ENCODE measurements around the gene CEL.
"Not testable (repeated sequence)": the region's sequence is repeated elsewhere in the genome, so short reads cannot be mapped to it uniquely, and the experiment has no call there.

The CEL gene

DNA sequence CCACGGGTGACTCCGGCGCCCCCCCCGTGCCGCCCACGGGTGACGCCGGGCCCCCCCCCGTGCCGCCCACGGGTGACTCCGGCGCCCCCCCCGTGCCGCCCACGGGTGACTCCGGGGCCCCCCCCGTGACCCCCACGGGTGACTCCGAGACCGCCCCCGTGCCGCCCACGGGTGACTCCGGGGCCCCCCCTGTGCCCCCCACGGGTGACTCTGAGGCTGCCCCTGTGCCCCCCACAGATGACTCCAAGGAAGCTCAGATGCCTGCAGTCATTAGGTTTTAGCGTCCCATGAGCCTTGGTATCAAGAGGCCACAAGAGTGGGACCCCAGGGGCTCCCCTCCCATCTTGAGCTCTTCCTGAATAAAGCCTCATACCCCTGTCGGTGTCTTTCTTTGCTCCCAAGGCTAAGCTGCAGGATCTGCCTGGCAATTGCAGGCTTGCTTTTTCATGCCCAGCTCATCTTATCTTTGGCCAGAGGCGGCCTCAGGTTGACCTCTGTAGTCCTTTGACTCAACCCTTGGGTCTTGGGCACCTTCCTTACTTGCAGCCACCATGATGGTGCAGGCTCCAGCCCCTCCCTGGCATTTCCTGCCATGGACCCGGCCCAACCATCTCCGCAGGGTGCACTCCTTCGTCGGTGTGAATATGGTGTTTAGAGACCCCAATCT is 9.8 kb downstream of the CEL start:
- TF ChIP-seq, protein P1, sequence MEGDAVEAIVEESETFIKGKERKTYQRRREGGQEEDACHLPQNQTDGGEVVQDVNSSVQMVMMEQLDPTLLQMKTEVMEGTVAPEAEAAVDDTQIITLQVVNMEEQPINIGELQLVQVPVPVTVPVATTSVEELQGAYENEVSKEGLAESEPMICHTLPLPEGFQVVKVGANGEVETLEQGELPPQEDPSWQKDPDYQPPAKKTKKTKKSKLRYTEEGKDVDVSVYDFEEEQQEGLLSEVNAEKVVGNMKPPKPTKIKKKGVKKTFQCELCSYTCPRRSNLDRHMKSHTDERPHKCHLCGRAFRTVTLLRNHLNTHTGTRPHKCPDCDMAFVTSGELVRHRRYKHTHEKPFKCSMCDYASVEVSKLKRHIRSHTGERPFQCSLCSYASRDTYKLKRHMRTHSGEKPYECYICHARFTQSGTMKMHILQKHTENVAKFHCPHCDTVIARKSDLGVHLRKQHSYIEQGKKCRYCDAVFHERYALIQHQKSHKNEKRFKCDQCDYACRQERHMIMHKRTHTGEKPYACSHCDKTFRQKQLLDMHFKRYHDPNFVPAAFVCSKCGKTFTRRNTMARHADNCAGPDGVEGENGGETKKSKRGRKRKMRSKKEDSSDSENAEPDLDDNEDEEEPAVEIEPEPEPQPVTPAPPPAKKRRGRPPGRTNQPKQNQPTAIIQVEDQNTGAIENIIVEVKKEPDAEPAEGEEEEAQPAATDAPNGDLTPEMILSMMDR (IDR thresholded peaks at IDR 0.05; ENCODE audit: borderline replicate concordance, insufficient read depth, low read depth, low read length), result no peak
- no peak overlapping the region for H3K4me3 ChIP-seq (ENCODE audit: low read depth, low read length)

DNA sequence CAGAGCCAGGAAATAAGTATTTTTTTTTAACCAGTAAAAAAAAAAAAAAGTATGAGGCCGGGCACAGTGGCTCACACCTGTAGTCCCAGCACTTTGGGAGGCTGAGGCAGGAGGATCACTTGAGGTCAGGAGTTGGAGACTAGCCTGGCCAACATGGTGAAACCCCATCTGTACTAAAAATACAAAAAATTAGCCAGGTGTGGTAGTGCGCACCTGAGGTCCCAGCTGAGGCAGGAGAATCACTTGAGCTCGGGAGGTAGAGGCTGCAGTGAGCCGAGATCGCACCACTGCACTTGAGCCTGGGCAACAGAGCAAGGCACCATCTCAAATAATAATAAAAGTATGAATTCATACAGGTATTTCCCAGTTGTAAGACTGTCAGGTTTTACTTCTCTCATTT is 10.4 kb downstream of the CEL start:
- H3K4me3 ChIP-seq (ENCODE audit: low read depth, low read length), result not testable (repeated sequence)

DNA sequence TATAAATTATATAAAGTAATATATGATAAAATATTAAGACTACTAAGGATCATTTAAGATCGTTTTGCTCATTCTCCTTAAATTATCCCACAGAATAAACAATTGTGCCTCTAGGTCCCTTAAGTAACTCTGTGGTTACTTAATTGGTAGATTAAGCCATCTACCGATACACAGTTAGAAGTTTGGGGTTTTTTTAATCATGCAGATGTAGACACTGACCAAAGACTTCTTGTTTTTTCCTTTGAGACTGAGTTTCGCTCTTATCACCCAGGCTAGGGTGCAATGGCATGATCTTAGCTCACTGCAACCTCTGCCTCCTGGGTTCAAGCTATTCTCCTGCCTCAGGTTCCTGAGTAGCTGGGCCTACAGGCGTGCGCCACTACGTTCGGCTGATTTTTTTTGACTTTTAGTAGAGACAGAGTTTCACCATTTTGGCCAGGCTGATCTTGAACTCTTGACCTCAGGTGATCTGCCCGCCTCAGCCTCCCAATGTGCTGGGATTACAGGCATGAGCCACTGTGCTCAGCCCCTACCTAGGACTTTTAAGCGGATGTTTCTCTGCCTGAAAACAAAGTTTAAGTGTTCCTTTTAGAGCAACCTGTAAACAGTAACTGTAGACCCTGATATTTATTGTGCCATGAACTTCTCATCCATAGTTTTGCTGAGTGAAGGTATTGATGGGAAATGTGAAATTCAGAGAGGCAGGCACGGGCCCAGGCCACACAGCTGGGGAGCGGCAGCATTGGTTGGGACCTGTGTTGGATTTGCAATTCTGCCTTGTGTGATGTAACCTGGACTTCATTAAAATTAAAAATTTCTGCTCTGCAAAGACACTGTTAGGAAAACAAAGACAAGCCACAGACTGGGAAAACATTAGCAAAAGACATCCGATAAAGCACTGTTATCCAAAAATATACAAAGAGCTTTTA is 11.6 kb downstream of the CEL start:
- TF ChIP-seq, protein P1 (IDR thresholded peaks at IDR 0.05; ENCODE audit: borderline replicate concordance, insufficient read depth, low read depth, low read length), result no peak
- no peak overlapping the region for H3K4me3 ChIP-seq (ENCODE audit: low read depth, low read length)

DNA sequence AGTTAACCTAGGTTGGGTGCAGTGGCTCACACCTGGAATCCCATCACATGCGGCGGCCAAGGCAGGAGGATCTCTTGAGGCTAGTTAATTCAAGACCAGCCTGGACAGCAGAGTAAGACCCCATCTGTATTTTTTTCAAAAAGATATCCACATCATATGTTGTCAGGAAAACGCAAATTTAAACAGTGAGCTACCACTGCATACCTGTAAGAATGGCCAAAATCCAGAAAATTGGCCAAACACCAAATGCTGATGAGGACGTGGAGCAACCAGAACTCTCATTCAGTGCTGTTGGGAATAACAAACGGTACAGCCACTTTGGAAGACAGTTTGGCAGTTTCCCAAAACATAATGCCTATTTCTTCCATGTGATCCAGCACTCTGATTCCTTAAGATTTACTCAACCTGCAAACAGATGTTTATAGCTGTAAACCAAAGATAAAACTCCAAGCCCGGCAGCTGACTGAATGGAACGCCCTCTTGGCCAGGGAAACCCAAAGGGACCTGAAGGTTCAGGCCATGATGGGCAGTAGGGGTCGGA is 12.4 kb downstream of the CEL start:
- H3K4me3 ChIP-seq (ENCODE audit: low read depth, low read length), result no peak overlapping the region
- TF ChIP-seq, protein P1 (IDR thresholded peaks at IDR 0.05; ENCODE audit: borderline replicate concordance, insufficient read depth, low read depth, low read length), result no peak

DNA sequence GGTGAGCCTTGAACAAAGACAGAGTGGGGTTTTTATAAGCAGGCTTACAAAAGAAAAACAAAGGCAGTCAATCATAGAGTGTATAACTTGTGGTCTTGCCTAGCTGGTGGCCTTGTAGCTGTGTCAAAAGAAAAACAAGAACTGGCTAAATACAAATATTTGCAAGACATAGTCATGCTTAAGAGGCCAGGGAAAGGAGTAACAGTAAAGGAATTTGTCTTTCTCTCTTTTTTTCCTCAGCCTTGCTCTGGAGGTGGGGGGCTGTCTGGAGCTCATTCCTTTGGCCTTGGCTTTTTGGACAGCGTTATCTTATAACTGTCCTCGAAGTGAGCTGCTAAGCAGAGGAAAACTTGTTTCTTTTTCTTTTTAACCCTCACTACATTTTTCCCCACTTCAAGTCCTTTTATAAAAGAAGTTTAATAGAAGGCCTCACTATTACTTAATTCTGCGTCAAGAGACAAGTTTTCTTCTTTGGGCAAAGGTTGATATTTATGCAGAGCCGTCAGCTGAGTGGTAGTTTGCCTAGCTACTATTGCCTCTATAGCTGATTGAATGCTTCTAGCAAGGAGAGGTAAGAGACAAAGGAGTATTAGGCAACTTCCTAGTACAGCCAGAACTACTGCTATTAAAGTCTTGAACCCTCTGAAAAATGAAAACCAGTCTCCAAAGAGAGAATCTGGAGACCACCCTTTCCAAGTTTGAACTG is 14.3 kb downstream of the CEL start:
- TF ChIP-seq, protein P1 (IDR thresholded peaks at IDR 0.05; ENCODE audit: borderline replicate concordance, insufficient read depth, low read depth, low read length), result no peak

DNA sequence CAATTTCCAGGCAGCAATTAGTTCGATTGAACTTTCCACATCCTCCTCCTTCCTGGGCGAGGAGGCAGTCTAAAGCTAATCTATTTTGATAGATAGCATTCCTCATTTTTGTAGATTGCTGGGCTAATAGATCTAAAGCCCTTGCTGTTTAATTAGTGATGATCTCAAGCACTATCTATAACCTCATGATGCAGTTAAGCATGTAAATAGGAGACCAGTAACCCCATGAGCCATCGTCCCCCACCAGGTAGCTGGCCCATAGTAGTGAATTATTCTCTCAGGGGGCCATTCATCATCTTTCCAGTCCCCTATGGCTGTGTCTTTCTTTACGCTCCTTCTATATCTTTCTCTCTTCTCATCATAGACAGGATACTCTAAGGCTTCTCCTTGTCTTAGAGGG is 14.9 kb downstream of the CEL start:
- H3K4me3 ChIP-seq (ENCODE audit: low read depth, low read length), result no peak overlapping the region
- TF ChIP-seq, protein P1 (IDR thresholded peaks at IDR 0.05; ENCODE audit: borderline replicate concordance, insufficient read depth, low read depth, low read length), result no peak

More for the DNA sequence above, 14.3 kb downstream of the CEL start:
- H3K4me3 ChIP-seq (ENCODE audit: low read depth, low read length), result no peak overlapping the region

DNA sequence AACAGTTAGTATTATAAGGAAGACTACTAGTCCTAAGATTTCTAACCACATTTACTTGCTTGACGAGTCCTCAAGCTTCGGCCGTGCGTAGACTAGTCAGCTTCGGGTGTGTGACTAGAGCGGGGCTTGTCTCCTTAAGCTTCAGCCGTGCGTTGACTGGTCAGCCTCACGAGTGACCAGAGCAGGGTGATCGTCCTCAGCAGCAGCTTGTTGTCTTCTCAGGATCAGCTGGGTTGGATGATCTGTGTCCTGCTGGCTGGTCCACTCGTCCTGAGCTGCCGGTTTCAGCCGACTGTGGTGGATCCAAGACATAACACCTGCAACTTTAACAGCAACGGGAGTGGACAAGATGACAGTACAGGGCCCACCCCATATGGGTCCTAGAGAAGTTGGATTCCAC is 16.7 kb downstream of the CEL start:
- no peak overlapping the region for H3K4me3 ChIP-seq (ENCODE audit: low read depth, low read length)
- TF ChIP-seq, protein P1 (IDR thresholded peaks at IDR 0.05; ENCODE audit: borderline replicate concordance, insufficient read depth, low read depth, low read length), result no peak

All from GM12875 (cell line).